ENCODE measurements around the gene MTG2. TPM values are rescaled to one million over a fixed set of nuclear protein-coding genes. Genes with fewer than 3 reads are reported as not detected.

Gene MTG2
- polyA plus RNA-seq, 1 donor (not counting 4 experiments of a cell fraction or from before 2014, with no cell fraction given): 24.7 TPM

GRCh38 chr20:62176866-62177265 is 6.0 kb upstream of the MTG2 start:
- Histone ChIP-seq H3K4me2 (ENCODE audit: control insufficient read depth, extremely low read depth, insufficient read depth, low read depth, low read length) (no peak overlapping the region), H3K9me1 (ENCODE audit: control insufficient read depth, extremely low read depth, insufficient read depth, low read length) (no peaks in the 10 kb centered on the region), H3K9me3 (ENCODE audit: control insufficient read depth, low read depth, low read length) (no peaks in the 10 kb centered on the region), H3K36me3 (ENCODE audit: control insufficient read depth in 2 of 2, extremely low read depth in 1 of 2, insufficient read depth in 2 of 2, low read length in 2 of 2) (peaks cover 13 to 15% of the 10 kb centered on the region in 2 experiments), H3K4me1 (ENCODE audit: control insufficient read depth, extremely low read depth, insufficient read depth, low read length) (peaks cover 1% of the 10 kb centered on the region), H3K79me2 (ENCODE audit: control insufficient read depth, insufficient read depth, low read length) (no peaks in the 10 kb centered on the region), H3K9ac (ENCODE audit: control insufficient read depth, extremely low read depth, insufficient read depth, low read length) (no peak overlapping the region), H4K20me1 (ENCODE audit: control insufficient read depth, extremely low read depth, insufficient read depth, low read length) (no peaks in the 10 kb centered on the region), H3K27me3 (ENCODE audit: control insufficient read depth, extremely low read depth, insufficient read depth, low read length) (no peaks in the 10 kb centered on the region), H3K27ac (ENCODE audit: control insufficient read depth, insufficient read depth, low read length) (no peak overlapping the region), H2AFZ (ENCODE audit: control insufficient read depth, low read length) (no peak overlapping the region), H3K4me3 (ENCODE audit: control insufficient read depth in 2 of 3, extremely low read depth in 1 of 3, insufficient read depth in 2 of 3, low read depth in 1 of 3, low read length in 3 of 3) (no peak overlapping the region)
- FAIRE-seq: no peak
- no peak for TF ChIP-seq CTCF (optimal IDR thresholded peaks at IDR 0.05 in 1 of 3, IDR thresholded peaks at IDR 0.05 in 1 of 3, conservative IDR thresholded peaks at IDR 0.05 in 1 of 3; ENCODE audit: extremely low read depth in 1 of 3, insufficient read depth in 2 of 3, low read length in 3 of 3)
- no peak for TF ChIP-seq EZH2 (IDR thresholded peaks at IDR 0.05; ENCODE audit: low read length)
- DNase-seq (ENCODE audit: low read depth, low spot score): no peak
- dilution Hi-C loops (cut with MboI; ENCODE audit: extremely low pct_ligation_motif_present, low sequenced_read_pairs): no loop called here

GRCh38 chr20:62177307-62177706 is 5.5 kb upstream of the MTG2 start:
- Histone ChIP-seq H3K9me1 (ENCODE audit: control insufficient read depth, extremely low read depth, insufficient read depth, low read length) (no peaks in the 10 kb centered on the region), H3K27me3 (ENCODE audit: control insufficient read depth, extremely low read depth, insufficient read depth, low read length) (no peaks in the 10 kb centered on the region), H4K20me1 (ENCODE audit: control insufficient read depth, extremely low read depth, insufficient read depth, low read length) (no peaks in the 10 kb centered on the region), H3K9me3 (ENCODE audit: control insufficient read depth, low read depth, low read length) (no peaks in the 10 kb centered on the region), H3K36me3 (ENCODE audit: control insufficient read depth in 2 of 2, extremely low read depth in 1 of 2, insufficient read depth in 2 of 2, low read length in 2 of 2) (peaks cover 13 to 15% of the 10 kb centered on the region in 2 experiments), H2AFZ (ENCODE audit: control insufficient read depth, low read length) (no peak overlapping the region), H3K27ac (ENCODE audit: control insufficient read depth, insufficient read depth, low read length) (no peak overlapping the region), H3K4me3 (ENCODE audit: control insufficient read depth in 2 of 3, extremely low read depth in 1 of 3, insufficient read depth in 2 of 3, low read depth in 1 of 3, low read length in 3 of 3) (no peak overlapping the region), H3K4me2 (ENCODE audit: control insufficient read depth, extremely low read depth, insufficient read depth, low read depth, low read length) (no peak overlapping the region), H3K4me1 (ENCODE audit: control insufficient read depth, extremely low read depth, insufficient read depth, low read length) (peaks cover 6% of the 10 kb centered on the region), H3K79me2 (ENCODE audit: control insufficient read depth, insufficient read depth, low read length) (peaks cover 2% of the 10 kb centered on the region), H3K9ac (ENCODE audit: control insufficient read depth, extremely low read depth, insufficient read depth, low read length) (no peak overlapping the region)
- no peak for DNase-seq (ENCODE audit: low read depth, low spot score)
- TF ChIP-seq EZH2 (IDR thresholded peaks at IDR 0.05; ENCODE audit: low read length): no peak
- TF ChIP-seq CTCF (optimal IDR thresholded peaks at IDR 0.05 in 1 of 3, IDR thresholded peaks at IDR 0.05 in 1 of 3, conservative IDR thresholded peaks at IDR 0.05 in 1 of 3; ENCODE audit: extremely low read depth in 1 of 3, insufficient read depth in 2 of 3, low read length in 3 of 3): no peak
- FAIRE-seq: no peak
- dilution Hi-C loops (cut with MboI; ENCODE audit: extremely low pct_ligation_motif_present, low sequenced_read_pairs): no loop called here

Measured in keratinocyte (primary cell).